OCI-LY1 (cell line): ENCODE measurements around the gene PLCB2.

ENCODE experiments used
- H2AFZ ChIP-seq: fragments of 200-600 bp; sonication (generic), shearing (Covaris generic); 2 replicates; pipeline ENCODE4 v1.6.0; 2014; ENCODE audit warnings: antibody characterized with exemption, mild to moderate bottlenecking, low read length
- H3F3A ChIP-seq: fragments of 200-600 bp; sonication (generic), shearing (Covaris generic); 2 replicates; pipeline ENCODE4 v1.6.0; 2014; ENCODE audit warnings: mild to moderate bottlenecking, antibody characterized with exemption, low read length, moderate library complexity; ENCODE audit not compliant: insufficient read depth
- H3K27ac ChIP-seq: fragments of 200-600 bp; sonication (generic); 2 replicates; pipeline ENCODE4 v1.5.1; 2014; ENCODE audit warnings: low read length, mixed run types, mild to moderate bottlenecking, low read depth; ENCODE audit not compliant: poor library complexity, severe bottlenecking
- H3K27me3 ChIP-seq: fragments of 200-600 bp; sonication (generic); 2 replicates; pipeline ENCODE4 v1.6.0; 2014; ENCODE audit warnings: antibody characterized with exemption, mild to moderate bottlenecking, low read length, moderate library complexity; ENCODE audit not compliant: insufficient read depth
- H3K36me3 ChIP-seq: fragments of 200-600 bp; sonication (generic); 2 replicates; pipeline ENCODE4 v1.6.1; 2014; ENCODE audit warnings: mild to moderate bottlenecking, antibody characterized with exemption, low read length, moderate library complexity, mixed read lengths; ENCODE audit not compliant: insufficient read depth
- H3K4me1 ChIP-seq: fragments of 200-600 bp; sonication (generic); 2 replicates; pipeline ENCODE4 v1.5.1; 2014; ENCODE audit warnings: mild to moderate bottlenecking, low read length, moderate library complexity; ENCODE audit not compliant: insufficient read depth, severe bottlenecking
- H3K4me2 ChIP-seq: fragments of 200-600 bp; sonication (generic), shearing (Covaris generic); 2 replicates; pipeline ENCODE4 v1.6.1; 2014; ENCODE audit warnings: low read length
- H3K4me3 ChIP-seq: fragments of 200-600 bp; sonication (generic); 2 replicates; pipeline ENCODE4 v1.5.1; 2014; ENCODE audit warnings: low read length, low read depth, mild to moderate bottlenecking, mixed read lengths; ENCODE audit not compliant: poor library complexity, severe bottlenecking
- H3K79me2 ChIP-seq: fragments of 200-600 bp; shearing (Covaris generic); 2 replicates; pipeline ENCODE4 v1.6.1; 2016; ENCODE audit warnings: mixed run types, low read length, mixed read lengths; ENCODE audit not compliant: insufficient read depth
- H3K9ac ChIP-seq: fragments of 200-600 bp; sonication (generic), shearing (Covaris generic); 2 replicates; pipeline ENCODE4 v1.6.1; 2014; ENCODE audit warnings: mild to moderate bottlenecking, low read length, mixed read lengths
- H3K9me2 ChIP-seq: fragments of 200-600 bp; sonication (generic), shearing (Covaris generic); 2 replicates; pipeline ENCODE4 v1.6.1; 2014; ENCODE audit warnings: low read depth, mild to moderate bottlenecking, low read length, mixed read lengths
- H3K9me3 ChIP-seq: fragments of 200-600 bp; shearing (Covaris generic); 2 replicates; pipeline ENCODE4 v1.6.1; 2014; ENCODE audit warnings: low read length, mixed read lengths
- H4K20me1 ChIP-seq: fragments of 200-600 bp; sonication (generic), shearing (Covaris generic); 2 replicates; pipeline ENCODE4 v1.6.0; 2016; ENCODE audit warnings: mild to moderate bottlenecking, low read length; ENCODE audit not compliant: insufficient read depth
- EZH2 ChIP-seq: fragments of 200-600 bp; sonication (generic), shearing (Covaris generic); IDR thresholded peaks from 2 replicates; pipeline ENCODE4 v1.8.0; 2017; ENCODE audit warnings: borderline replicate concordance, mixed run types, mild to moderate bottlenecking, antibody characterized with exemption, low read length, moderate library complexity, mixed read lengths
- TF ChIP-seq, protein P1 (sequence below): fragments of 200-600 bp; sonication (generic), shearing (Covaris generic); IDR thresholded peaks from 2 replicates; pipeline ENCODE4 v1.5.1; 2017; ENCODE audit warnings: mild to moderate bottlenecking, antibody characterized with exemption, low read length, moderate library complexity, mixed read lengths

Gene PLCB2, protein sequence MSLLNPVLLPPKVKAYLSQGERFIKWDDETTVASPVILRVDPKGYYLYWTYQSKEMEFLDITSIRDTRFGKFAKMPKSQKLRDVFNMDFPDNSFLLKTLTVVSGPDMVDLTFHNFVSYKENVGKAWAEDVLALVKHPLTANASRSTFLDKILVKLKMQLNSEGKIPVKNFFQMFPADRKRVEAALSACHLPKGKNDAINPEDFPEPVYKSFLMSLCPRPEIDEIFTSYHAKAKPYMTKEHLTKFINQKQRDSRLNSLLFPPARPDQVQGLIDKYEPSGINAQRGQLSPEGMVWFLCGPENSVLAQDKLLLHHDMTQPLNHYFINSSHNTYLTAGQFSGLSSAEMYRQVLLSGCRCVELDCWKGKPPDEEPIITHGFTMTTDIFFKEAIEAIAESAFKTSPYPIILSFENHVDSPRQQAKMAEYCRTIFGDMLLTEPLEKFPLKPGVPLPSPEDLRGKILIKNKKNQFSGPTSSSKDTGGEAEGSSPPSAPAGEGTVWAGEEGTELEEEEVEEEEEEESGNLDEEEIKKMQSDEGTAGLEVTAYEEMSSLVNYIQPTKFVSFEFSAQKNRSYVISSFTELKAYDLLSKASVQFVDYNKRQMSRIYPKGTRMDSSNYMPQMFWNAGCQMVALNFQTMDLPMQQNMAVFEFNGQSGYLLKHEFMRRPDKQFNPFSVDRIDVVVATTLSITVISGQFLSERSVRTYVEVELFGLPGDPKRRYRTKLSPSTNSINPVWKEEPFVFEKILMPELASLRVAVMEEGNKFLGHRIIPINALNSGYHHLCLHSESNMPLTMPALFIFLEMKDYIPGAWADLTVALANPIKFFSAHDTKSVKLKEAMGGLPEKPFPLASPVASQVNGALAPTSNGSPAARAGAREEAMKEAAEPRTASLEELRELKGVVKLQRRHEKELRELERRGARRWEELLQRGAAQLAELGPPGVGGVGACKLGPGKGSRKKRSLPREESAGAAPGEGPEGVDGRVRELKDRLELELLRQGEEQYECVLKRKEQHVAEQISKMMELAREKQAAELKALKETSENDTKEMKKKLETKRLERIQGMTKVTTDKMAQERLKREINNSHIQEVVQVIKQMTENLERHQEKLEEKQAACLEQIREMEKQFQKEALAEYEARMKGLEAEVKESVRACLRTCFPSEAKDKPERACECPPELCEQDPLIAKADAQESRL

DNA sequence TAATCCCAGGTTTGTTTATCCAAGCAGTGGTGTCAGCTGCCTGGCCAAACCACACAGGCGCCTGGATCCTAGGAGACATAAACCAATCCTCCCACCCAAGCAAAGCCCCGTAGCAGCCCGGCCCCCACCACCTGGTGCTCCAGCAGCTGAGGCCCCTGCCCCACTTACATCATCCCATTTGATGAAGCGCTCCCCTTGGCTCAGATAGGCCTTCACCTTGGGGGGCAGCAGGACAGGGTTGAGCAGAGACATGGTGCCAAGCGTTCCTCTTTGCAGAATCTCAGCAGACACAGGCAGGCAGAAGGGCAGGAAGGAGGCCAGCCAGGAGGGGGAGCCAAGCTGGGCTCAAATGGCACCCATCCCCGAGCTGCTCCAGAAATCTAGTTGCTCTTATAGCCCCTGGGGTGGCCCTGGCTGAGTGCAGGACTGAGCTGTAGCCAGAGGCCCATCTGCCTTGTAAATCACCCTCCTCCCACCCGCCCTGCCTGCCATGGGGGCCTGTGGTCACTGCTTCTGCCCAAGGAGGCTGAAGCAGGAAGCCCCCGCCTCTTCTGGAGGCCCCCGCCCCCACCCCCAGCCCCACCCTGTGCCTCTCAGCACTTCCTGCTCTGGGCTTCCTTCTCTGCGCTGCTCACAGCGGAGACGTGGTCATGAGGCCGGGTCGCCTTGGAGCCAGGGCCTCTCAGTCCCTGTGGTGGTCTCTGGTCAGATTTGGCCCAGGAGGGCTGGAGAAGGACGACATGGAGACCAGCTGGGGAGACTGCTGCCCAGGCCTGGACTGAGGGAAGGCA, at the start of gene PLCB2:
TSS of gene PLCB2 (minus strand) at position 515 of the 791 bp plus-strand sequence. CDS start at position 252, 263 bp downstream.
- Histone ChIP-seq H3K9ac (peak within 1 kb of the TSS; percentile 64), H3K79me2 (no peaks in the 10 kb centered on the region), H3K9me3 (no peaks in the 10 kb centered on the region), H3K27ac (peak within 1 kb of the TSS; percentile 64), H3K36me3 (no peaks in the 10 kb centered on the region), H3F3A (no peaks in the 10 kb centered on the region), H2AFZ (no peak within 1 kb of the TSS), H3K27me3 (no peaks in the 10 kb centered on the region), H3K4me2 (peak within 1 kb of the TSS; percentile 77), H3K4me3 (peak within 1 kb of the TSS; percentile 60), H3K4me1 (peaks cover 24% of the 10 kb centered on the region), H4K20me1 (no peaks in the 10 kb centered on the region), H3K9me2 (no peaks in the 10 kb centered on the region)
- TF ChIP-seq, protein P1, sequence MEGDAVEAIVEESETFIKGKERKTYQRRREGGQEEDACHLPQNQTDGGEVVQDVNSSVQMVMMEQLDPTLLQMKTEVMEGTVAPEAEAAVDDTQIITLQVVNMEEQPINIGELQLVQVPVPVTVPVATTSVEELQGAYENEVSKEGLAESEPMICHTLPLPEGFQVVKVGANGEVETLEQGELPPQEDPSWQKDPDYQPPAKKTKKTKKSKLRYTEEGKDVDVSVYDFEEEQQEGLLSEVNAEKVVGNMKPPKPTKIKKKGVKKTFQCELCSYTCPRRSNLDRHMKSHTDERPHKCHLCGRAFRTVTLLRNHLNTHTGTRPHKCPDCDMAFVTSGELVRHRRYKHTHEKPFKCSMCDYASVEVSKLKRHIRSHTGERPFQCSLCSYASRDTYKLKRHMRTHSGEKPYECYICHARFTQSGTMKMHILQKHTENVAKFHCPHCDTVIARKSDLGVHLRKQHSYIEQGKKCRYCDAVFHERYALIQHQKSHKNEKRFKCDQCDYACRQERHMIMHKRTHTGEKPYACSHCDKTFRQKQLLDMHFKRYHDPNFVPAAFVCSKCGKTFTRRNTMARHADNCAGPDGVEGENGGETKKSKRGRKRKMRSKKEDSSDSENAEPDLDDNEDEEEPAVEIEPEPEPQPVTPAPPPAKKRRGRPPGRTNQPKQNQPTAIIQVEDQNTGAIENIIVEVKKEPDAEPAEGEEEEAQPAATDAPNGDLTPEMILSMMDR = peak; percentile 35; the same call in 1 of the 2 replicates
- TF ChIP-seq EZH2 = no peak

DNA sequence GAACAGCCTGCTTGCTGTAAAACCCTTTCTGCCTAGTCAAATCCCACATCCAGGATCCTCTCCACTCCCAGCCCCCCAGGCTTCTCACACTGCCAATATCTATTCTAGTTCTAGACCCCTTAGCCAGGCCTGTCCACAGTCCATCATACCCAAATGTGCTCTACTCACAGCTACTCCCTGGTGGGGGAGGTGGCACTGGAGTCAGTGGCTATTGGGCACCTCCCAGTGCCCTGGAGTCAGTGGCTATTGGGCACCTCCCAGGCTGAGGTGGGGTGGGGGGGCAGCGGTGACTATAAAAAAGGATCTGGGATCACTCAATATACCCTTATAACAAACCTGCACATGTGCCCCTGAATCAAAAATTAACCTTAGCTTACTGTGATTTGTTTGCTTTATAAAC, 49.5 kb upstream of the PLCB2 start:
- H3K9me2 ChIP-seq = no peaks in the 10 kb centered on the region
- no peaks in the 10 kb centered on the region for H4K20me1 ChIP-seq
- no peaks in the 10 kb centered on the region for H3K36me3 ChIP-seq
- H3K79me2 ChIP-seq = no peaks in the 10 kb centered on the region
- H3K9ac ChIP-seq = no peak overlapping the region
- no peak overlapping the region for H3K27ac ChIP-seq
- peak overlapping the region; percentile 66 for H3K4me3 ChIP-seq
- no peaks in the 10 kb centered on the region for H3F3A ChIP-seq
- H3K4me2 ChIP-seq = peak overlapping the region; percentile 98
- no peaks in the 10 kb centered on the region for H3K9me3 ChIP-seq
- TF ChIP-seq EZH2 = no peak
- TF ChIP-seq, protein P1 = no peak
- H2AFZ ChIP-seq = no peak overlapping the region
- H3K27me3 ChIP-seq = no peaks in the 10 kb centered on the region
- H3K4me1 ChIP-seq = peaks cover 13% of the 10 kb centered on the region
